ENCODE measurements around the gene MAST3. TPM values are rescaled to one million over a fixed set of nuclear protein-coding genes. Genes with fewer than 3 reads are reported as not detected.

Gene MAST3
- polyA plus RNA-seq, 1 of the 3 experiments (the other 2 are of a cell fraction): 4.5 TPM

DNA sequence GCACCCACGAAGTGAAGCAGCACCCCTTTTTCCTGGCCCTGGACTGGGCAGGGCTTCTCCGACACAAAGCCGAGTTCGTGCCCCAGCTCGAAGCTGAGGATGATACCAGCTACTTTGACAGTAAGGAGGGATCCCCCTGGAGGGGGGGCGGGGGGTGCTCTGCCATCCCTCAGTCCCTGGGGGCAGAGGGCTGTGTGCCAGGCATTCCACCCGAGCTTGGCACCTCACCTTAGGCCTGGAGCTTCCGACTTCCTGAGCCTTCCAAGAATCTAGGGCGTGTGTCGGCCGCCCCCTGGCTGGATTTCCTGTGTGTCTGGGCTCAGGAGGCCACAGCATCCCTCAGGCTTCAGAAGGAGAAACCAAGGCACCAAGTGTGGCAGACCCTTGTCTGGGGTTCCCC is 39.7 kb downstream of the MAST3 start:
- H3K79me2 ChIP-seq (ENCODE audit: insufficient read depth): no peaks in the 10 kb centered on the region
- peaks cover 9 to 24% of the 10 kb centered on the region in 2 experiments for H3K36me3 ChIP-seq (replicated peaks in 1 of 2; ENCODE audit: control insufficient read depth in 1 of 2, insufficient read depth in 2 of 2, low read length in 1 of 2)
- H3K27ac ChIP-seq (ENCODE audit: low read depth in 2 of 2, low read length in 1 of 2): no peak overlapping the region
- no peak overlapping the region for H2AFZ ChIP-seq (ENCODE audit: low read depth)
- ChIA-PET CTCF (interaction anchor here (1.5 to 2.3 kb wide), 3 partner anchors 14 to 31 kb away, joined by 4 to 8 read pairs (median 4); no protein-coding TSS in a partner anchor), POLR2A (interaction anchor here (0.7 kb wide), 1 partner anchor 15 kb away, joined by 3 read pairs; no protein-coding TSS in a partner anchor)
- 98% methylated on average over 8 of the region's 11 CpGs for WGBS (ENCODE audit: low lambda C conversion rate)
- H3K9me3 ChIP-seq: no peaks in the 10 kb centered on the region
- no peaks in the 10 kb centered on the region for H3K9me2 ChIP-seq
- H3K4me2 ChIP-seq: no peak overlapping the region
- no peak for DNase-seq
- H4K20me1 ChIP-seq (ENCODE audit: insufficient read depth): no peaks in the 10 kb centered on the region
- no peak for TF ChIP-seq TCF12 (IDR thresholded peaks at IDR 0.05)
- TF ChIP-seq RFX5 (IDR thresholded peaks at IDR 0.05; ENCODE audit: low read length): no peak
- TF ChIP-seq FOXJ3 (CRISPR knock-in tag; IDR thresholded peaks at IDR 0.05): no peak
- no peak for TF ChIP-seq YY1 (IDR thresholded peaks at IDR 0.05; ENCODE audit: low read depth)
- no peak for TF ChIP-seq RCOR1 (IDR thresholded peaks at IDR 0.05; ENCODE audit: low read length)
- no peak for TF ChIP-seq NFIC (IDR thresholded peaks at IDR 0.05; ENCODE audit: borderline replicate concordance)
- TF ChIP-seq NRF1 (IDR thresholded peaks at IDR 0.05; ENCODE audit: low read depth, low read length): no peak
- no peak for TF ChIP-seq JUND (IDR thresholded peaks at IDR 0.05)
- no peak for TF ChIP-seq POLR2AphosphoS5 (IDR thresholded peaks at IDR 0.05; ENCODE audit: low read depth, low read length)
- TF ChIP-seq, protein P1, sequence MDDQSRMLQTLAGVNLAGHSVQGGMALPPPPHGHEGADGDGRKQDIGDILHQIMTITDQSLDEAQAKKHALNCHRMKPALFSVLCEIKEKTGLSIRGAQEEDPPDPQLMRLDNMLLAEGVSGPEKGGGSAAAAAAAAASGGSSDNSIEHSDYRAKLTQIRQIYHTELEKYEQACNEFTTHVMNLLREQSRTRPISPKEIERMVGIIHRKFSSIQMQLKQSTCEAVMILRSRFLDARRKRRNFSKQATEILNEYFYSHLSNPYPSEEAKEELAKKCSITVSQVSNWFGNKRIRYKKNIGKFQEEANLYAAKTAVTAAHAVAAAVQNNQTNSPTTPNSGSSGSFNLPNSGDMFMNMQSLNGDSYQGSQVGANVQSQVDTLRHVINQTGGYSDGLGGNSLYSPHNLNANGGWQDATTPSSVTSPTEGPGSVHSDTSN (IDR thresholded peaks at IDR 0.05): no peak
- H3K27me3 ChIP-seq (ENCODE audit: insufficient read depth): no peaks in the 10 kb centered on the region
- H3K9ac ChIP-seq: no peak overlapping the region
- H3F3A ChIP-seq (replicated peaks; ENCODE audit: insufficient read depth): no peaks in the 10 kb centered on the region
- H3K4me1 ChIP-seq (ENCODE audit: control insufficient read depth in 1 of 2, insufficient read depth in 2 of 2, low read depth in 1 of 2, low read length in 1 of 2): no peaks in the 10 kb centered on the region
- no peak overlapping the region for H3K4me3 ChIP-seq (ENCODE audit: low read depth in 2 of 2, low read length in 1 of 2)

DNA sequence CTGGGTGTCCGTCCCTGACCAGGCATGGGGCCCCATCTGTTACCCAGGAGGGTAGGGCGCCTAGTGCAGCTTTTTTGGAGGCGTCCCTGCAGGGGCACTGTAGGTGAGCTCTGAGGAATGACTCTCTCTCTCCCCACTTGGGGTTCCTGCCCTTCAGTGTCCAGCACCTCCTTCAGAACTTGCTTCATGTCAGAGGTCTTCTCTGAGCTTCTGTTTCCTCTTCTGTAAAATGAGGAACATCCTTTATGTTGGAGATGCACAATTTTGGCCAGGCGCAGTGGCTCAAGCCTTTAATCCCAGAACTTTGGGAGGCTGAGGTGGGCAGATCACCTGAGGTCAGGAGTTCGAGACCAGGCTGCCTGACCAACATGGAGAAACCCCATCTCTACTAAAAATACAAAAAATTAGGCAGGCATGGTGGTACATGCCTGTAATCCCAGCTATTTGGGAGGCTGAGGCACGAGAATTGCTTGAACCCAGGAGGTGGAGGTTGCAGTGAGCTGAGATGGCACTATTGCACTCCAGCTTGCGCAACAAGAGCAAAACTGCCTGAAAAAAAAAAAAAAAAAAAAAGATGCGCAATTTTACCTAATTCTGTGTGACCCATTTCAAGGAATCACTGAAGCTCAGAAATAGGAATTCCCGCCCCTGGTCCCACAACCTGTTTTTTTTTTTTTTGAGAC is 40.2 kb downstream of the MAST3 start:
- Histone ChIP-seq H3K79me2 (ENCODE audit: insufficient read depth) (no peaks in the 10 kb centered on the region), H3K9me2 (no peaks in the 10 kb centered on the region), H3K9me3 (no peaks in the 10 kb centered on the region), H3K9ac (no peak overlapping the region), H4K20me1 (ENCODE audit: insufficient read depth) (no peaks in the 10 kb centered on the region), H3K36me3 (replicated peaks in 1 of 2; ENCODE audit: control insufficient read depth in 1 of 2, insufficient read depth in 2 of 2, low read length in 1 of 2) (peaks cover 6 to 22% of the 10 kb centered on the region in 2 experiments), H3K27me3 (ENCODE audit: insufficient read depth) (no peaks in the 10 kb centered on the region), H3K27ac (ENCODE audit: low read depth in 2 of 2, low read length in 1 of 2) (no peak overlapping the region), H3K4me2 (no peak overlapping the region), H3F3A (replicated peaks; ENCODE audit: insufficient read depth) (no peaks in the 10 kb centered on the region), H3K4me1 (ENCODE audit: control insufficient read depth in 1 of 2, insufficient read depth in 2 of 2, low read depth in 1 of 2, low read length in 1 of 2) (no peaks in the 10 kb centered on the region), H2AFZ (ENCODE audit: low read depth) (no peak overlapping the region), H3K4me3 (ENCODE audit: low read depth in 2 of 2, low read length in 1 of 2) (no peak overlapping the region)
- ChIA-PET POLR2A (interaction anchor here (0.7 kb wide), 1 partner anchor 14 kb away, joined by 3 read pairs; no protein-coding TSS in a partner anchor), CTCF (interaction anchor here (1.5 to 2.3 kb wide), 3 partner anchors 15 to 30 kb away, joined by 4 to 8 read pairs (median 4); no protein-coding TSS in a partner anchor)
- 90% methylated on average over 9 of the region's 9 CpGs for WGBS (ENCODE audit: low lambda C conversion rate)
- DNase-seq: no peak
- no peak for TF ChIP-seq POLR2AphosphoS5 (IDR thresholded peaks at IDR 0.05; ENCODE audit: low read depth, low read length)
- TF ChIP-seq NFIC (IDR thresholded peaks at IDR 0.05; ENCODE audit: borderline replicate concordance): no peak
- no peak for TF ChIP-seq JUND (IDR thresholded peaks at IDR 0.05)
- no peak for TF ChIP-seq TAF1 (IDR thresholded peaks at IDR 0.05; ENCODE audit: borderline replicate concordance, low read depth, low read length)
- TF ChIP-seq GABPA (IDR thresholded peaks at IDR 0.05; ENCODE audit: low read depth): no peak
- TF ChIP-seq, protein P2, sequence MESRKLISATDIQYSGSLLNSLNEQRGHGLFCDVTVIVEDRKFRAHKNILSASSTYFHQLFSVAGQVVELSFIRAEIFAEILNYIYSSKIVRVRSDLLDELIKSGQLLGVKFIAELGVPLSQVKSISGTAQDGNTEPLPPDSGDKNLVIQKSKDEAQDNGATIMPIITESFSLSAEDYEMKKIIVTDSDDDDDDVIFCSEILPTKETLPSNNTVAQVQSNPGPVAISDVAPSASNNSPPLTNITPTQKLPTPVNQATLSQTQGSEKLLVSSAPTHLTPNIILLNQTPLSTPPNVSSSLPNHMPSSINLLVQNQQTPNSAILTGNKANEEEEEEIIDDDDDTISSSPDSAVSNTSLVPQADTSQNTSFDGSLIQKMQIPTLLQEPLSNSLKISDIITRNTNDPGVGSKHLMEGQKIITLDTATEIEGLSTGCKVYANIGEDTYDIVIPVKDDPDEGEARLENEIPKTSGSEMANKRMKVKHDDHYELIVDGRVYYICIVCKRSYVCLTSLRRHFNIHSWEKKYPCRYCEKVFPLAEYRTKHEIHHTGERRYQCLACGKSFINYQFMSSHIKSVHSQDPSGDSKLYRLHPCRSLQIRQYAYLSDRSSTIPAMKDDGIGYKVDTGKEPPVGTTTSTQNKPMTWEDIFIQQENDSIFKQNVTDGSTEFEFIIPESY (IDR thresholded peaks at IDR 0.05; ENCODE audit: borderline replicate concordance, low read depth): no peak
- no peak for TF ChIP-seq EZH2phosphoT487 (IDR thresholded peaks at IDR 0.05; ENCODE audit: borderline replicate concordance, low read depth)
- no peak for TF ChIP-seq FOSL2 (IDR thresholded peaks at IDR 0.05; ENCODE audit: borderline replicate concordance, low read depth)
- TF ChIP-seq RFX5 (IDR thresholded peaks at IDR 0.05; ENCODE audit: low read length): no peak
- TF ChIP-seq MXI1 (IDR thresholded peaks at IDR 0.05; ENCODE audit: low read depth, low read length): no peak
- no peak for TF ChIP-seq MEF2A (IDR thresholded peaks at IDR 0.05; ENCODE audit: borderline replicate concordance, low read depth)
- TF ChIP-seq, protein P3, sequence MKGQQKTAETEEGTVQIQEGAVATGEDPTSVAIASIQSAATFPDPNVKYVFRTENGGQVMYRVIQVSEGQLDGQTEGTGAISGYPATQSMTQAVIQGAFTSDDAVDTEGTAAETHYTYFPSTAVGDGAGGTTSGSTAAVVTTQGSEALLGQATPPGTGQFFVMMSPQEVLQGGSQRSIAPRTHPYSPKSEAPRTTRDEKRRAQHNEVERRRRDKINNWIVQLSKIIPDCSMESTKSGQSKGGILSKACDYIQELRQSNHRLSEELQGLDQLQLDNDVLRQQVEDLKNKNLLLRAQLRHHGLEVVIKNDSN (IDR thresholded peaks at IDR 0.05; ENCODE audit: borderline replicate concordance, low read depth): no peak
- no peak for TF ChIP-seq NRF1 (IDR thresholded peaks at IDR 0.05; ENCODE audit: low read depth, low read length)
- TF ChIP-seq, protein P4, sequence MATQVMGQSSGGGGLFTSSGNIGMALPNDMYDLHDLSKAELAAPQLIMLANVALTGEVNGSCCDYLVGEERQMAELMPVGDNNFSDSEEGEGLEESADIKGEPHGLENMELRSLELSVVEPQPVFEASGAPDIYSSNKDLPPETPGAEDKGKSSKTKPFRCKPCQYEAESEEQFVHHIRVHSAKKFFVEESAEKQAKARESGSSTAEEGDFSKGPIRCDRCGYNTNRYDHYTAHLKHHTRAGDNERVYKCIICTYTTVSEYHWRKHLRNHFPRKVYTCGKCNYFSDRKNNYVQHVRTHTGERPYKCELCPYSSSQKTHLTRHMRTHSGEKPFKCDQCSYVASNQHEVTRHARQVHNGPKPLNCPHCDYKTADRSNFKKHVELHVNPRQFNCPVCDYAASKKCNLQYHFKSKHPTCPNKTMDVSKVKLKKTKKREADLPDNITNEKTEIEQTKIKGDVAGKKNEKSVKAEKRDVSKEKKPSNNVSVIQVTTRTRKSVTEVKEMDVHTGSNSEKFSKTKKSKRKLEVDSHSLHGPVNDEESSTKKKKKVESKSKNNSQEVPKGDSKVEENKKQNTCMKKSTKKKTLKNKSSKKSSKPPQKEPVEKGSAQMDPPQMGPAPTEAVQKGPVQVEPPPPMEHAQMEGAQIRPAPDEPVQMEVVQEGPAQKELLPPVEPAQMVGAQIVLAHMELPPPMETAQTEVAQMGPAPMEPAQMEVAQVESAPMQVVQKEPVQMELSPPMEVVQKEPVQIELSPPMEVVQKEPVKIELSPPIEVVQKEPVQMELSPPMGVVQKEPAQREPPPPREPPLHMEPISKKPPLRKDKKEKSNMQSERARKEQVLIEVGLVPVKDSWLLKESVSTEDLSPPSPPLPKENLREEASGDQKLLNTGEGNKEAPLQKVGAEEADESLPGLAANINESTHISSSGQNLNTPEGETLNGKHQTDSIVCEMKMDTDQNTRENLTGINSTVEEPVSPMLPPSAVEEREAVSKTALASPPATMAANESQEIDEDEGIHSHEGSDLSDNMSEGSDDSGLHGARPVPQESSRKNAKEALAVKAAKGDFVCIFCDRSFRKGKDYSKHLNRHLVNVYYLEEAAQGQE (IDR thresholded peaks at IDR 0.05; ENCODE audit: low read depth, low read length): no peak
